ENCODE results near the gene NKPD1.

The NKPD1 gene

DNA sequence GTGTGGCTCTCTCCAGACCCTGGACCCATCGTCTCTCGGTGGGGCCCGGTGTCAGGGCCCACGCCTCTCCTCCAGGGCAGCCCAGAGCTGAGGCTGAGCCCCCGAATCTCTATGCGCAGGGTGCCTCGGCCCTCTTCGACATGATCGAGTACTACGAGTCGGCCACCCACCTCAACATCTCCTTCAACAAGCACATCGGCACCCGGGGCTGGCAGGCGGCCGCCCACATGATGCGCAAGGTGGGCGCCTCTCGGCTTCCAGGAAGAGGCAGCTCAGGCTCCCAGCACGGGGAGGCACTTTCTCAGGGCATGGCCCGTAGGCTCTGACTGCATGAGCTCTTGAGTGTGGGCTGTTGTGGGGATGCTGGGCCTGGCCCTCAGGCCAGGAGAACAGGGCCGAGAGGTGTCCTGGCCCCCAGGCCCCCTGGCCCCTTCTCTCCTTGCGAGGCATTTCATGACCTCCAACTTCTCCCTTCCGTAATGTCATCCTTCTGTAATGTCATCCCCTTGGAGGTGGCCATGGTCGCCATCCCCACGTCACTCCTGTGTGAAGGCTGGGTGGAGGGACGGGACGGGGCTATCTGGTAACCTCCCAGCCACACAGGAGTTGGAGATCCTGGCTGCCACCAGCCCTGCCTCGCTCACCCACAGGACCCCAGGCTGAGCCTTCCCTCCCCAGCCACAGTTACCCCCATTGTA lies 19.4 kb downstream of the NKPD1 start:
- no peak for DNase-seq (ENCODE audit: low read depth)
- no peak overlapping the region for H3K4me3 ChIP-seq (ENCODE audit: low read depth, low read length)
- TF ChIP-seq, protein P1, sequence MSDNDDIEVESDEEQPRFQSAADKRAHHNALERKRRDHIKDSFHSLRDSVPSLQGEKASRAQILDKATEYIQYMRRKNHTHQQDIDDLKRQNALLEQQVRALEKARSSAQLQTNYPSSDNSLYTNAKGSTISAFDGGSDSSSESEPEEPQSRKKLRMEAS (IDR thresholded peaks at IDR 0.05; ENCODE audit: low read depth, low read length), result no peak

DNA sequence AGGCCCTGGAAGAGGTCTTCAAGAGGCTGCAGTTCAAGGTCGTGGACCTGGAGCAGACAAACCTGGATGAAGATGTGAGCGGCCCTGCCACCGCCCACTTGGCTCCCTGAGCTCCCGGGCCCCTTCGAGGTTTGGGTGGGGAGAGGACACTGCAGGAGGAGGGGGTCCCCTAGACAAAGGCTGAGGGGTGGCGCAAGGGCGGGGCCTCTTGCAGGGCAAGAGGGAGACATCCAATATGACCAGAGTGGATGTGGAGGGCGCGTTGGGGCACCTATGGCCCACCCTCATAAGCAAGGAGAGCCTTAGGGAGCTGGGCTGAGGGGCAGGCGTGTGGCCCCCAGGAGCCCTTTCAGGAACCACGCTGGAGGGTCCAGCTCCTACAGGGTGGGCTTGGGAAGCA lies 20.2 kb downstream of the NKPD1 start:
- TF ChIP-seq, protein P1 (IDR thresholded peaks at IDR 0.05; ENCODE audit: low read depth, low read length), result no peak
- no peak for TF ChIP-seq POLR2A (IDR thresholded peaks at IDR 0.05; ENCODE audit: extremely low read depth, insufficient read length)
- TF ChIP-seq MYC (IDR thresholded peaks at IDR 0.05; ENCODE audit: low read depth, low read length), result no peak
- TF ChIP-seq CTCF (IDR thresholded peaks at IDR 0.05; ENCODE audit: low read depth, low read length), result no peak
- no peak overlapping the region for H3K4me3 ChIP-seq (ENCODE audit: low read depth, low read length)
- DNase-seq (ENCODE audit: low read depth), result no peak

DNA sequence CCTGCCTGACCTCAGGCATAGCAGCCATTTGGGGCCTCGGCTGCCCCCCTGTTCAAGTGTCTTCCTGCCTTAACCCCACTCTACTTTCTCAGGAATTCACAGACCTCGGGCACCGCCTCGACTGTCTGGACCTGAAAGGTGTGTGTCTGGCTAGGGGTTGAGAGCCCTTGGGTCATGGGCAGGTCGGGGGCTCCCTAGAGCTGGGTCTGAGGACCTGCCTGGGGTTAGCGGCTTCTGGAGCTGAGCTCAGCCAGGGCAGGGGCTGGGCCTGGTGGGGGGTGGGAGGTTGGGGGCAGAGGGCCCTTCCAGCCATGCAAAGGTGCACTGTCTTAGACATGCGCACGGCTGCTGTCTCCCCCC lies 20.7 kb downstream of the NKPD1 start:
- DNase-seq (ENCODE audit: low read depth), result no peak
- no peak overlapping the region for H3K4me3 ChIP-seq (ENCODE audit: low read depth, low read length)
- TF ChIP-seq CTCF (IDR thresholded peaks at IDR 0.05; ENCODE audit: low read depth, low read length), result no peak
- TF ChIP-seq, protein P1 (IDR thresholded peaks at IDR 0.05; ENCODE audit: low read depth, low read length), result no peak
- TF ChIP-seq POLR2A (IDR thresholded peaks at IDR 0.05; ENCODE audit: extremely low read depth, insufficient read length), result no peak
- no peak for TF ChIP-seq MYC (IDR thresholded peaks at IDR 0.05; ENCODE audit: low read depth, low read length)

DNA sequence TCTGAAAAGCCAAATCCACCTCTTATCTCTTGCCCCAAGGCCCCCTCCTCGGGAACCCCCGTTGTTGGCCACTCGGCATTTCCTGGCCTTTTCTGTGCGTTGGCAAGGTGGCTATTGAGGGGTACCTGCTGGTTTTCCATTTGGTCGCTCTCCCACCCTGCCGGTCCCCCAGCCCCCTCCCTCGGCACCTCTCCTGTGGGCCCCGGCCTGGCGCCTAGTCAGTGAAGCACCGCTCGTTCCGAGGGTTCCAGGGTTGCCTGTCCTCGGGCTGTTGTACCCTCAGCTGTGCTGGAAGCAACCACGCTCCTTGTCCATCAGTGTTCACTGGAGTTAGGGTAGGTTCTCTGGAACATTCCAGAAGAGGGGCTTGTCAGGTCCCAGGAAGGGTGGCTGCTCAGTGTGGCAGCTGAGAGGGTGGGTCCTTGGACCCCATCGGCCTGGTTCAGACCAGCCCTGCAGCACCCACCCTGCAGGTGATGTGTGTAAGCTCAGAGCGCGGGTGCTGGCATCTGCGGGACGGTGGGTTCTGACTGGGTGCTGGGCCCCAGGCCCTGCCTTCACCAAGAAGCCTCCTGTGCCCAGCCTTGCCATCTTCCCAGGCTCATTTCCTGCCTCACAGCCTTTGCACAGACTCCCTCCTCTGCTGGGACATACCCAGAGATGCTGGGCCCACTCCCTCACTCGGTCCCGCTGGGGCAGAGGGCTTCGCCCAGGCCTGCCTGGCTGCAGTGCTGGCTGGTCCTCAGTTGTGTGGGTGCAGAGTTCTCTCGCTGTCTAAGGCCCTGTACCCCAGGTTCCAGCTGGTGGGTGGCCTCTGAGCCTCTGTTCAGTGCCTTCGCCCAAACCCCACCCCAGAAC lies 21.3 kb downstream of the NKPD1 start:
- no peak for TF ChIP-seq CTCF (IDR thresholded peaks at IDR 0.05; ENCODE audit: low read depth, low read length)
- no peak for TF ChIP-seq POLR2A (IDR thresholded peaks at IDR 0.05; ENCODE audit: extremely low read depth, insufficient read length)
- TF ChIP-seq MYC (IDR thresholded peaks at IDR 0.05; ENCODE audit: low read depth, low read length), result no peak
- TF ChIP-seq, protein P1 (IDR thresholded peaks at IDR 0.05; ENCODE audit: low read depth, low read length), result no peak
- no peak for DNase-seq (ENCODE audit: low read depth)
- no peak overlapping the region for H3K4me3 ChIP-seq (ENCODE audit: low read depth, low read length)

- no peak for DNase-seq (ENCODE audit: low read depth)
- TF ChIP-seq CTCF (IDR thresholded peaks at IDR 0.05; ENCODE audit: low read depth, low read length), result no peak
- no peak for TF ChIP-seq MYC (IDR thresholded peaks at IDR 0.05; ENCODE audit: low read depth, low read length)
- no peak overlapping the region for H3K4me3 ChIP-seq (ENCODE audit: low read depth, low read length)
These were observed 22.5 kb downstream of the NKPD1 start for GRCh38 chr19:45138303-45138751.

DNA sequence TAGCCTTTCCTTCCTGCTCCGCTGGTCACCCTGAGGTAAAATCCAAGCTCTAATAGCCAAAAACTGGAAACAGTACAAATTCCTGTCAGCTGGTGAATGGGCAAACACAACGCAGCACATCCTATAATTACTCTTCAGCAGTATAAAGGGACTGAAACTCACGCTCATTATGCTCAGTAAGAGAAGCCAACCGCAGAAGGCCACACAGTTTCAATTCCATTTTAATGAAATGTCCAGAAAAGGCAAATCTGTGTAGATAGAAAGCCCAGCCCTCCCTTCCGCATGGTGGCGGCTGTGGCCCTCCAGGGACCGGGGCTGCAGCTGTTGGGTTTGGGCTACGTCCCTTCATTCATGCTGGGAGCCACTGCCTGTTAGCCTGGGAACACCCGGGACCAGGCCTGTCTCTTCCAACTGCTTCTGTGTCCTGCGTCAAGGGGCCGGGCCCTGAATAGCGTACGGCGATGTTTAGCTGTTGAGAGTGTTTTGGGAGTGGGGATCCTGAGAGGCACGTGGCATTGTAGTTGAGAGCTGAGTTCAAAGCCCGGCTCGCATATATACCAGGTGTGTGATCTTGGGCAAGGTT lies 23.5 kb downstream of the NKPD1 start:
- no peak for TF ChIP-seq MYC (IDR thresholded peaks at IDR 0.05; ENCODE audit: low read depth, low read length)
- TF ChIP-seq CTCF (IDR thresholded peaks at IDR 0.05; ENCODE audit: low read depth, low read length), result no peak
- TF ChIP-seq, protein P1 (IDR thresholded peaks at IDR 0.05; ENCODE audit: low read depth, low read length), result no peak
- TF ChIP-seq POLR2A (IDR thresholded peaks at IDR 0.05; ENCODE audit: extremely low read depth, insufficient read length), result no peak
- no peak overlapping the region for H3K4me3 ChIP-seq (ENCODE audit: low read depth, low read length)
- no peak for DNase-seq (ENCODE audit: low read depth)

Measured in NB4 (cell line).